NCI-H2029 (cell line): Measurements from ENCODE around the gene NUP54.
A peak's percentile ranks its signal among the peaks of the same experiment; 100 is the strongest.

Experiments
- DNase-seq: peaks from one replicate; lab custom pipeline; 2025; lab: John Stamatoyannopoulos, UW

NUP54 gene, protein sequence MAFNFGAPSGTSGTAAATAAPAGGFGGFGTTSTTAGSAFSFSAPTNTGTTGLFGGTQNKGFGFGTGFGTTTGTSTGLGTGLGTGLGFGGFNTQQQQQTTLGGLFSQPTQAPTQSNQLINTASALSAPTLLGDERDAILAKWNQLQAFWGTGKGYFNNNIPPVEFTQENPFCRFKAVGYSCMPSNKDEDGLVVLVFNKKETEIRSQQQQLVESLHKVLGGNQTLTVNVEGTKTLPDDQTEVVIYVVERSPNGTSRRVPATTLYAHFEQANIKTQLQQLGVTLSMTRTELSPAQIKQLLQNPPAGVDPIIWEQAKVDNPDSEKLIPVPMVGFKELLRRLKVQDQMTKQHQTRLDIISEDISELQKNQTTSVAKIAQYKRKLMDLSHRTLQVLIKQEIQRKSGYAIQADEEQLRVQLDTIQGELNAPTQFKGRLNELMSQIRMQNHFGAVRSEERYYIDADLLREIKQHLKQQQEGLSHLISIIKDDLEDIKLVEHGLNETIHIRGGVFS

DNA sequence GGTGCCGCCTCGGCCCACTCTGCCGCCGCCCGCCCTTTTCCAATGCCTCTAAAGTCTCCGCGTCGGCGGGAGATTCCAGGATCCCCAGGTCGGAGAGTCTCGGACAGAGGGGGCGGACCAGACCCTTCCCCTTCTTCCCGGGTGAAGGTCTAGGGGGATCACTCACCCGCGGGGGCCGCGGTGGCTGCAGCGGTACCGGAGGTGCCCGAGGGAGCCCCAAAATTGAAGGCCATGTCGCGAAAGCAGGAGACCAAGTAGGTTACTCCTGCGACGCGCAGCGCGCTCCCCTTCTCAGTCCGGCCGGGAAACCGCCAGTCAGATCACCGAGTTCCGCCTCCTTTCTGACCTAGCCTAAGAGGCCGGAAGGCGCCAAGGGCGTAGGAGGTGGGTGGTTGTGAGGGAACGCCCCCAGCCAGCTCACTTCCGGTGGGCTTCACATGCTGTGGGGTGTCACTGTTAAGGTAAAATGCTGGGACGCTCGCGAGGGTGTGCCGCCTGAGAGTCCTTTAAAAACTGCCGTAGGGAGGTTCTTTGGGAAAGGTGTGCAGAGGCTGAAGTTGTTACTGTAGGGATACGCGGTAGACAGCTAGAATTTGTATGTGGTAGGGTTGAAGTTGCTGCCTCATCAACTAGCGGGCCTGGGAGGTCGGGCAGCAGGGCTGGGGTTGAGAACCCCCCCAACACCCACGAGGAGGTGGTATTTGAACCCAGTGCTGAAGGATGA, at the start of gene NUP54:
NUP54 (minus strand) TSS at position 256 of the 724 bp plus-strand sequence; CDS start at position 233, 23 bp downstream.
- peak; percentile 90 for DNase-seq

DNA sequence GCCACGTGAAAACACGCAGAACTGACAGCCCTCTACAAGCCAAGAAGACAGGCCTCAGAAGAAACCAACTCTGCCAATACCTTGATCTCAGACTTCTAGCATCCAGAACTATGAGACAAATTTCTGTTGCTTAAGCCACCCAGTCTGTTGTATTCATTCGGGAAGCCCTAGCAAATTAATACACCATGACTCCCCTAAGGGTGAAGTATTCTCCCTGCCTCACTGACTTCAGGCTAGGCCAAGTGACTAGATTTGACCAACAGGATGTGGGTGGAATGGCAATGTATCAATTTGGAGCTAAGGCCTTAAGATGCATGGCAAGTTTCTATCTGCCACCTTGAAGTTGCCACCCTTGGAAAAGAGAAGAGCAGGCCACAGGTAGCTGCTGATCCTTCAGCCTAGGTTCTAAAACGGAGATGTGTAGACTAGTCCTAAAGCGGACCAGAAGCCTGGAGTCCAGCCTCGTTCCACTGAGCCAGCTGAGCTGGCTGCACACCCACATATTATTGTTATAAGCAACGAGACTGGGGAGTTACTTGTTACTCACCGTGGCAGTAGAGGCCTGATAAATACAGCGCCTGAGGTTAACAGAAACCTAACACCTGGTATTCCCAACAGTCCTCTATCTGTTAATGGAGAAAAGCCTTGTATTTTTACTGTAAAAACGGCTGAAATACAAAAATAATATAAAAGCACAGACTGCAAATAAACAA, 49.0 kb upstream of the NUP54 start:
- no peak for DNase-seq

DNA sequence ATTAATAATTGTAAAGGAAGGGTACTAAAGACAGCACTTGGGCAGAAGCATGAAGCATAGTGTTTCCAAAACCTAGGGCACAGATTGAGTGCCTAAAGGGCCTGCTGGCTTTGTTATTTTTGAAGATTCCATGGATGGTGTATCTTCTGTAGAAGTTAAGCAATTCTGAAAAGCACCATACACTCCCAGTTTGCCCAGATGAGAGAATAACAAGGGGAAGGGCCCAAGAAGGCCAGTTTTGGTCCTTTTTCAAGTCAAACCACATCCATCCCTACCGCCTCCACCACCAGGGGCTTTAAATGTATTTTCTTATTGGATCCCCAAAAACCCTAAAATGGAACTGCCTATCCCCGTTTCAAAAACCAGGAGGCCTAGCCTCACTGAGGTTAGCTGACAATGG, 48.2 kb upstream of the NUP54 start:
- DNase-seq: no peak

DNA sequence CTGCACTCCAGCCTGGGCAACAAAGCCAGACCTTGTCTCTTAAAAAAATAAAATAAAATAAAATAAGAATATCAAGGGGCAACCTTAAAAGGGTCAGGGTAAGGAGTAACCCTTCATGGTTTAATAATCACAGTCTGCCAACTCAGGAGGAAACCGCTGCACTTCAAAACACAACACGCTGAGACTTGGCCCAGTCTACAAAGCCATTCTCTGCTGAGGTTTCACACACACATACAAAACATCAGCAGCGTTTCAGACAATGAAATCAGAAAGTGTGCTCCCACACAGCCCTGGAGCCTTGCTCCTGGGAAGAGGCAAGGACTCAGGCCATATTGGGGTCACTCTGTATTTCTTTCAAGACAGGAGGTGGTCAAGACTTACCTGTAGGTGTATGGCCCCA, 47.1 kb upstream of the NUP54 start:
- no peak for DNase-seq

DNA sequence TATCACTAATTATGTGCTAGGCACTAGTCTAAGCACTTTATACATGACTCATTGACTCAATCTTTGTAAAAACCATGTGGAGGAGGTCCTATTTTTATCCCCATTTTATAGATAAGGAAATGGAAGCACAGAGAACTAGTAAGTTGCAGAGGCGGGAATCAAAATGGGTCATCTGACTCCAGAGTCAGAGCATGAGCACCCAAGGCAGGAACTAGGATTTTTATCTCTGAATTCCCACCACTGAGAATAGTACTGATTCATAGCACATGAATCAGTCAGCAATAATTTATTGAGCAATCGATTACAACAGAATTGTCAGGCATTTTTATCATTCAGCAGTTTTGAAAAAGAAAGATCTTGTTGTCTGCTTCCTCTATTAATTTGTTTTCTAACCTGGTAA, 46.1 kb upstream of the NUP54 start:
- DNase-seq: no peak

DNA sequence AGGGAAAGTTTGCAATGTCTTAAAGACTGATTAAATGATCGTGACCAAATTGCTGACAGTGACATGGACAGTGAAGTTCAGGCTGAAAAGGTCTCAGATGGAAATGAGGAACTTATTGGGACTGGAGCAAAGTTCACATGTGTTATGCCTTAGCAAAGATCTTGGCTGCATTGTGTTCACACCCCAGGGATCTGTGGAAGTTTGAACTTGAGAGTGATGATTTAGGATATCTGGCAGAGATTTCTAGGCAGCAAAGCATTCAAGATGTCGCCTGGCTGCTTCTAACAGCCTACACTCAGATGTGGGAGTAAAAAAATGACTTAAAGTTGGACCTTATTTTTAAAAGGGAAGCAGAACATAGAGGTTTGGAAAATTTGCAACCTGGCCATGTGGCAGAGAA, 44.0 kb upstream of the NUP54 start:
- DNase-seq: no peak

DNA sequence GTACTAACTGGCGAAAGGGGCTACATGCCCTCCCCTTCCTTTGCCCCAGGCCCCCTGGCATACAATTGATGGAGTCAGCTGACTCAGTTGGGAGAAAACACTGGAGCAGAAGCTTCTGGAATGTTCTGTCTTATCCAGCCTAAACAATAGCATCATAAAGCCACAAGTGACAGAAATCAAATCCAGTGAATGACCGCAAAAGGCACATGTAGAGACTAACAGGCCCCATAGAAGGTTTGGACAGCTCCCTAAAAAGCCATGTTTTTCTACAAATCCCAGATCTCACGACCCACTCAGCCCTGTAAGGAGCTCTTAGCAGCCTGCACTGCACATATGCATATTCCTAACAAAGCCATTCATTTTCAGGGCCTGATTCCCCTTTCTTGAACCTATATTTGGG, 40.4 kb upstream of the NUP54 start:
- no peak for DNase-seq

DNA sequence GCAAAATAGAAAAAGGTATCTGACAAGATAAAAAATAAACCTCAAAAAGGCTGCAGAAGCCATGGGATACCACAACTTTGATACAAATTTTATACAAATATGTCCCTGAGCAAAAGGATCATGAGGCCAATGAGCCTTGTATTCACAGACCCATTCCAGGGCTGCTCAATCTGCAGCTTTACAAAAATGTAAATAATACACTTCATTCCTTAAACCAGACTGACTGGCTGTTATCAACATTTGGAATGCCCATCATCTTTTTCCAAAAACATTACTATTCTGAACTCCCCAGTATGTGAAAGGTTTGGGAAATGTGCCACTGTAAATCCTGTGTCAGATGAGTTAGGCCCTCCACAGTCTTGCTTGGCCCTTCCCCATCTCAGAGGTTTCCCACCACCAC, 40.0 kb upstream of the NUP54 start:
- no peak for DNase-seq

DNA sequence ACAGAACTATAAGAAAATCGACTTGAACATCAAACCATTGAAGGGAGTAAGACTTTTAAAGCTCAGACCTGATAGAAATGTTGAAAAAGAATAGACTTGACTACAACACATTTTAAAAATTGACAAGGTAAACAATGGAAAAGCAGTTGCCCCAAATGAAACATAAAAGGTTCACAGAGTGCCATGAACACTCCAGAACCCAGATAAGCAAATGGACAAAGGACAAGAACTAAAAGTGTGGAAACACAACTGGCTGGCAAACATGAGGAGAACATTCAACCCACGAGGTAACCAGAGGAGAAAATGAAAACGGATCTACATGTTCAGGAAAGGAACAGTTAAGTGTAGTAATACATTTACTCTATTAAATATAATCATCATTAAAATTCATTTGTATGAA, 39.0 kb upstream of the NUP54 start:
- DNase-seq: no peak

DNA sequence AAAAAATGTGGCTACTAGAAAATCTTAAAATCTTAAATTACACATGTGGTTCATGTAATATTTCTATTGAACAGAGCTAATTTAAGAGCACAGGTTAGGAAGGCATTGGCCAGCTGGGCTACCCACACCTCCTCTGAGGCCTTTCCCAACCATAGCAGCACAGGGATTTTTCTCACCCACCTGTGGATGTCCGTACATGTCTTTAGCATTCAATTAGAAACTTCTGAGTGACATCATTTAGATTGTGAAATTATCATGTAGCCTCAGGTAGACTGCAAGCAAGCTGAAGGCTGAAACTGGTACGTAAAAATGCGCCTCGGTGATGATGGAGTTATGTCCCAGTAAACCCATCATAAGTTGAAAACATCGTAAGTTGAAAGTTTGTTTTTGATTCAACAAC, 34.3 kb upstream of the NUP54 start:
- DNase-seq: no peak

DNA sequence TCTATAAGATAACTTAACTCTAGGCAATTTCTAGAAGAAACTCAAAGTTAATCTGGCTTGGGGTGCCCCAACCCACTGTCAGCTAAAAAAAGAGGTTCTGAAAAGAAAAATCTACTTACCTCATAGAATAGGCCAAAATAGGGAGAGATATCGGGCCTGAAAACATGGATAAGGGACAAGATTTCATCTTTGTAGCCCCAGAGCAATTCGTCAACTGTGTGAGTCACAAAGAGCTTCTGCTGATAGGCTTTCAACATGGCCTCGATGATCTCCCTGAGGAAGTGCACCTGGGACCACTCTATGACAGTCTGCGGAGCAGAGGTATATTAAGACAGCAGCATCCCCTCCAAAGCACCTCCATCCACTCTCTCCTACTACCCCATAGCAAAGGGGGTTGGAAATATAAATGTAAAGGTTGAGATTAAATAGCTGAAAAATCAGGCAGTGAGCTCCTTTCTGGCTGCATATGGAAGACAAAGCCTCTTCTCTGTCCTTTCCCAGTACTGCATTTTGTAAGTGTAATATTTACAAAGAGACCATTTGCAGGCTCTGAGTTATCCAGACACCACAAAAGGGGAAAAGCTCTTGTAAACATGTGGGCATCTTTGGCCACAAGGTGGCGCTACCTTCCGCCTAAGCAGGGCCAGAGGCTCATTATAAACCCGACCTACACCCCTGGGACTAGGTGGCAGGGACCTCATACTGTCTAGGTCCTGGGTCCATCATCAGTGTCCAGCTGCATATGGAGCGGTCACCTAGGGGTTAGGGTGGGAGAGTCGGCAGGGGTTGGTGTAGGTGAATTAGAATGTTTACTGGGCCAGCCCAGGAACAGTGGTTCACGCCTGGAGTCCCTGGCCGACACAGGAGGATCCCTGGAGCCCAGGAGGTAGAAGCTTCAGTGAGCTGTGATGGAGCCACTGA, 31.5 kb upstream of the NUP54 start:
- peak; percentile 75 for DNase-seq

DNA sequence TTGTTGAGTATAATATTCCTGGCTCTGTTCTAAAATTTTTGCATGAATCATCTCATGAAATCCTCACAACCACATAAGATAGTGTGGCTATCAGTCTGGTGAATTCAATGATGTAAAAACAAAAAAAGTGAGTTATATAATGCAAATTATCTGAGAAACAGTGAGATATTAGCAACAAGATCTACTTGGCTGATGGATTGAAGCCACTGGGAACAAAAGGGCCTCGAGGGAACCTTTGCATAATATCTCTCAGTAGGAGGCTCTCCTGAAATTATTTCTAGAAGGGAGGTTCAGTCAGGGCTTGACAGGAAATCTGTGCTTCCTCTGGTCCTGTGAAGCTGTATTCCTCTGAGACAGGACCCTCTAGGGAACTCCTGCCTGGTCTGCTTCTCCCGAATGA, 30.1 kb upstream of the NUP54 start:
- no peak for DNase-seq

DNA sequence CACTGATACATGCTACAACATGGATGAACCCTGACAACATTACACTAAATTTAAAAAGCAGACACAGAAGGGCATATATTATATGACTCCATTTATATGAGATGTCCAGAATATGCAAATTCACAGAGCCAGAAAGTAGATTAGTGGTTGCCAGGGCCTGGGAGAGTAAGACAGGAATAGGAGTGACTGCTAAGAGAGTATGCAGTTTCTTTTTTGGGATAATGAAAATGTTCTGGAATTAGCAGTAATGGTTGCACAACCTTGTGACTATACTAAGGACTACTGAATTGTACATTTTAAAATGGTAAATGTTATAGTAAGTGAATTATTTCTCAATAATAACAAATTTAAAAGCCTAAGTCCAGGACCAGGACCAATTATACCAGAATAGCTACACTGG, 29.5 kb upstream of the NUP54 start:
- no peak for DNase-seq

DNA sequence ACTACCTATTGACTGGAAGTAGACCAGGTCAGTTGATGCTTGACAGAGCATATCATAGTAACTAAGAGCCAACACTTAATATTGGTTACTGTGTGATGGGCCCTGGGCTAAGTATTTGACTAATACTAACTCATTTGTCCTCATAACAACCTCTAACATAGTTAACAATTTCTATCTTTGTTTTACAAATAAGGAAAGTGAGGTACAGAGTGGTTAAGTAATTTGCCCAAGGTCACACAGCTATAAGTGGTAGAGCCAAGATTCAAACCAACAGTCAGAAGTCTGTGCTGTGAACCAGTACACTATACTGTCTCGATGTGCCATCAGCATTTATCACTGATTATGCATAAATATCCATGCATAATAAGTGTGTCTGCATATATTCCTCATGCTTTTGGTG, 27.1 kb upstream of the NUP54 start:
- DNase-seq: no peak

DNA sequence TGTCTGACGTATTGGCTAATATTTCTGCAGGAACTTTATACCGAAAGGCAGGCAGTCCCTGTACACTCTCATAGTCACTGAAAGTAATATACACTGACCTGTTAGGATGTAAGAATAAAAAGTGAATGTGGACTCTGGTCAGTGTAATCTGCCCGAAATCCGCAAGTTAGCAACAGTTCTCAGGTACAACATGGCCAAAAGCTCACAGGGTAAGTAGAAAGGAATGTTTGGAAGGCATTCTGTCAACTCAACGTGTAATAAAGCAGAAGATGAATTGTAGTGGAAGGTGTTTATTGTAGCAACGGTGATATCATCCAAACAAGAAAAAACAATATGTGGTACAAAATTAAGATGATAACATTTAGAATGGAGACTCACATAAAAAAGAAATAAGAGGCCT, 26.0 kb upstream of the NUP54 start:
- no peak for DNase-seq

DNA sequence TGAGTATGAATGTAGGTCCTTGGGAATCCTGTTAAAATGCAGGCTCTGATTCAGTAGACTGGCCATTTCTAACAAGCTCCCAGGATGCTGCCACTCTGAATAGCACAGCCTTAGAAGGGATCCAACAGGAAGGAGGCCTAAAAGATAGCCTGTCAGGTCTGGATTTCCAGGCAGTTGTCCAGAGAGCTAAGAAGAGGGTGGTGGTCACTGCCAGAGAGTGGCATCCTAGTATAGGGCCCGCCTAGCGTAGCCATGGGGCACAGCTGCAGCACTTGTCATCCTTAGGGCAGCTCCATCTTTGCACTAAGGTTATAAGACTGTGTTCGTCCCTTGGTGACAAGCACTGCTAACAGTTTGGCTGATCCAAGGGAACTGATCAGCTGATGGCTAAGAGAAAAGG, 20.5 kb upstream of the NUP54 start:
- DNase-seq: no peak

DNA sequence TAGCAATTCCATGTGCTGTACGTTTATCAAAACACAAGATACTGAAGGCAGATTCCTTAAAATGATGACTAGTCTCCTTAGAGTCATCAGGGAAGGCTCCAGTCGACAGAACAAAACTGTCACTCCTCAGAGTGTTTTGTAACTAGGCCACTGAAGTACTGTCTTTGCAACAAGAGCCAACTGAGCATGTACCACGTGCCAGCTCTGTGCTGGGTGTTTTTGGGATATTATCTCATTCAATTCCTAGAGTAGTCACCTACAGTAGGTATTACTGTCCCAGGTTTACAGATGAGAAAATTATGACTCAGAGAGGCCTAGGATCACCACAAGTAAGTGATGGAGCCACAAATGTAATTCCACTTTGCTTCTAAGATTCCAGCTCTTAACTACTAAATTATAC, 18.3 kb upstream of the NUP54 start:
- no peak for DNase-seq

DNA sequence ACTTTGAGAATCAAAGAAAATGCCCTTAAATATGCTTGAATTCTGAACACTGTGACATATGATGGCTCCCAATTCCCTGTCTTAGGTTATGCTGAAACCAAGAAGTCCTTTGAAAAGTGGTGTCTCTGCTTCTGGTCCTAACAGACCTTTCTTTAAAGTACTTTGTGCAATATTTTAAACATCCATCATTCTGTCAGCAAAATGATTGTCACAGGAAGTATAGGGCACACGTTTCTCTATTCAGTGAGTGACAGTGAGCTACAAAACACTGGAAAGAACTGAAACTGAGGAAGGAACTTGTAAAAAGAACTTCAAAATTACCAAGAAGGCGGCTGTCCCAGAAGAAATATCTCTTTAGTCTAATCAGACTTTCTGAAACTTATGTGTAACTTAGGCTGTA, 12.2 kb upstream of the NUP54 start:
- DNase-seq: no peak

DNA sequence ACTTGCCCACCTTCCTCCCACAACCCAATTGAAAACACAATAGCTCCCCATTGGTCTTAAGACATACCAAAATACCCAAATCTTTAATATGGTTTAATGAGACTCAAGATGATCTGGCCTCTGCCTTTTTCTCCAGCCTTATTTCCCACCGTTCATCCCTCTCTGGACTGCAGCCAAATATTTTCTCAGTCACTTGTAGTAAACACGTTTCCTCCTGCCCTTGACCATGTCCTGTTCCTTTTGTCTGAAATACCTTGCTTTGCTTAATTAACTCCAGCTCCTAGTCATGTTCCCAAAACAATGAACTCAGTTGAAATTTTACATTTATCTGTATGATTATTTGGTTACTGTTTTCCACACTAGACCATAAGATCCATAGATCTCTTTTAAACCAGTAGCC, 8.4 kb upstream of the NUP54 start:
- DNase-seq: peak; percentile 4

DNA sequence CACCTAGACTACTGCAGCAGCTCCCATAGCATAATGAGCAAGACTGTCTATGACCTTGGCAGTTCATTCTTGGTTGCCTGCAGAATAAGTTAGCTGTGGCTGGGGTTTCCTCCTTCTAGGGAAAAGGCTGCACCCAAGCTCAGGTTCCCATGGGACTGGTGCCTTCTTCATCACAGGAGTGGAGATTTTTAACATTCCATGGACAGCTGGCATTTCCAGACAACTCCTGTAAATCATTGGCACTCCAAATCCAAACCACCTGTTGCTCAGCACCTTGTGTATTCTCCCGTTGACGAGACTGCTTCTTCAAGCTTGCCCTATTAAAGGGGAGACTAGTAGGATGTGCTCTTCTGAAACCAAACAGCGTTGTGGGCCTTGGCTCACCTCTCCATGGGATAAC, 7.8 kb upstream of the NUP54 start:
- DNase-seq: no peak

DNA sequence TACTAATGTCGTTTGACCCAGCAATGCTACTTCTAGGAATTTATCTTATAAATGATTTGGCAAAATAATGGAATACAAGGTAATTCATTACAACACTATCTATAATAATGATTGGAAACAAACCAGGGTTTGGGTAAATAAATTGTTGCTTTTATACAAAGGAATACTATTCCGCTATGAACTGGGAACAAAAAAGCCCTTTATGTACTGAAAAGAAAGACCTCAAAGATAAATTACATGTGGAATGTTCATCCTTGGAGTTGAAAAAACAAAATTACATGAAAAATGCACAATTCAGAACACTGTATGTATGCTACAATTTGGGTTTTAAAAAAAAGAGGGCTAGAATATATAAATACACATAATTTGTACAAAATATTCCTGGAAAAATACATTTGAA, 5.2 kb upstream of the NUP54 start:
- DNase-seq: no peak
